Epithelial cell of esophagus (primary cell): ENCODE measurements around the gene RIN3.

Experiments used
- DNase-seq: peaks from one replicate; pipeline ENCODE4 v3.0.0; 2010; ENCODE audit warnings: low read depth
- H3K4me3 ChIP-seq: 2 replicates; pipeline ENCODE4 v1.5.1; 2011; ENCODE audit warnings: mild to moderate bottlenecking, low read length, control low read depth
- CTCF ChIP-seq: IDR thresholded peaks from 2 replicates; pipeline ENCODE4 v1.5.1; 2011; ENCODE audit warnings: low read depth, mild to moderate bottlenecking, low read length, control low read depth, inconsistent platforms; ENCODE audit not compliant: insufficient read depth; ENCODE audit errors: missing control alignments

The RIN3 gene

GRCh38 chr14:92584816-92585215 lies 71.2 kb downstream of the RIN3 start:
- TF ChIP-seq CTCF = no peak
- no peak for DNase-seq

GRCh38 chr14:92585981-92586937 lies 72.7 kb downstream of the RIN3 start:
- DNase-seq = peak; percentile 49
- no peak for TF ChIP-seq CTCF
- no peak overlapping the region for H3K4me3 ChIP-seq

More at GRCh38 chr14:92584816-92585215, 71.2 kb downstream of the RIN3 start:
- H3K4me3 ChIP-seq = no peak overlapping the region

GRCh38 chr14:92586963-92587699 lies 73.5 kb downstream of the RIN3 start:
- no peak overlapping the region for H3K4me3 ChIP-seq
- no peak for DNase-seq
- no peak for TF ChIP-seq CTCF

- H3K4me3 ChIP-seq = no peak overlapping the region
- no peak for TF ChIP-seq CTCF
- DNase-seq = no peak
Measured at GRCh38 chr14:92587700-92588085, 74.1 kb downstream of the RIN3 start.

- peak; percentile 53 for TF ChIP-seq CTCF
- DNase-seq = peak; percentile 62
- H3K4me3 ChIP-seq = no peak overlapping the region
Measured at GRCh38 chr14:92589213-92589852, 75.8 kb downstream of the RIN3 start.

GRCh38 chr14:92590176-92590575 lies 76.6 kb downstream of the RIN3 start:
- H3K4me3 ChIP-seq = no peak overlapping the region
- no peak for DNase-seq
- TF ChIP-seq CTCF = no peak
